Esophagus squamous epithelium (tissue), 4 donors: ENCODE results near the gene ZNF638.

Experiments used
- CTCF ChIP-seq, 6 experiments: fragments of 450-650 bp in 4 of 6; fragments of 200-600 bp in 2 of 6; sonication (generic) in 2 of 6; IDR thresholded peaks; one replicate each; pipeline ENCODE4 v1.5.1; 2016 to 2019; ENCODE audit warnings: antibody characterized with exemption in 6 of 6, mild to moderate bottlenecking in 4 of 6, moderate library complexity in 4 of 6
- POLR2A ChIP-seq, 4 donors: fragments of 450-650 bp; IDR thresholded peaks; one replicate each; pipeline ENCODE4 v1.6.1; 2017; ENCODE audit warnings: antibody characterized with exemption in 4 of 4, mild to moderate bottlenecking in 4 of 4, moderate library complexity in 3 of 4

GRCh38 chr2:71393216-71393615 lies 61.6 kb downstream of the ZNF638 start:
- no peak for TF ChIP-seq CTCF (IDR thresholded peaks at IDR 0.05)
- TF ChIP-seq POLR2A (IDR thresholded peaks at IDR 0.05) = no peak
